T-helper 1 cell treated with Interleukin-12 subunit alpha and Interleukin-12 subunit beta and Interleukin-4 antibody, amounts not matched to agents 30 ng/mL and 1 ng/mL, for 36 hours (primary cell): Measurements from ENCODE around the gene GABBR1. TPM values are rescaled to one million over a fixed set of nuclear protein-coding genes. Genes with fewer than 3 reads are reported as not detected.

Source experiments
- total RNA-seq: library from RNA; stranded (reverse); gene quantifications from 2 replicates; pipeline ENCODE4 v1.2.3, GENCODE V29; 2022

GABBR1 gene
- total RNA-seq, 1 donor from 2014 or later, result 28.1 TPM

Other genes starting within 250 kb of the GABBR1 start
- gene OR12D2, start 237.6 kb downstream of the GABBR1 start, total RNA-seq, result not detected in 2 replicates
- not detected in 2 replicates for gene OR12D1, start 218.3 kb downstream of the GABBR1 start, total RNA-seq
- gene OR10C1, start 193.9 kb downstream of the GABBR1 start, total RNA-seq, result not detected in 2 replicates
- gene OR11A1, start 176.1 kb downstream of the GABBR1 start, total RNA-seq, result not detected in 2 replicates
- gene OR2H1, start 176.0 kb downstream of the GABBR1 start, total RNA-seq, result not detected in 2 replicates
- not detected in 2 replicates for gene MAS1L, start 145.2 kb downstream of the GABBR1 start, total RNA-seq
- gene UBD, start 73.5 kb downstream of the GABBR1 start, total RNA-seq, result 3.2 and 4.4 TPM in 2 replicates
- not detected in 2 replicates for gene OR2H2, start 48.1 kb downstream of the GABBR1 start, total RNA-seq
- not detected in 2 replicates for gene MOG, start 23.9 kb upstream of the GABBR1 start, total RNA-seq
- gene ZFP57, start 48.0 kb upstream of the GABBR1 start, total RNA-seq, result 2.6 and 3.1 TPM in 2 replicates
- 550 and 558 TPM in 2 replicates for gene HLA-F, start 90.3 kb upstream of the GABBR1 start, total RNA-seq
- 2.7 and 3.2 TPM in 2 replicates for gene HLA-G, start 194.6 kb upstream of the GABBR1 start, total RNA-seq